ENCODE results near the gene F11.
"Not testable (repeated sequence)": the region's sequence is repeated elsewhere in the genome, so short reads cannot be mapped to it uniquely, and the experiment has no call there.

Gene F11

GRCh38 chr4:186298031-186298647 is 32.1 kb downstream of the F11 start:
- no peak for DNase-seq (ENCODE audit: low read depth in 2 of 2)

GRCh38 chr4:186299291-186299690 is 33.3 kb downstream of the F11 start:
- DNase-seq (ENCODE audit: low read depth in 2 of 2), result no peak

GRCh38 chr4:186300659-186301390 is 34.8 kb downstream of the F11 start:
- DNase-seq (ENCODE audit: low read depth in 2 of 2), result no peak

GRCh38 chr4:186304216-186304615 is 38.2 kb downstream of the F11 start:
- no peak for DNase-seq (ENCODE audit: low read depth in 2 of 2)

GRCh38 chr4:186304866-186305505 is 39.0 kb downstream of the F11 start:
- no peak for DNase-seq (ENCODE audit: low read depth in 2 of 2)

- DNase-seq (ENCODE audit: low read depth in 2 of 2), result no peak
These were observed 41.5 kb downstream of the F11 start for GRCh38 chr4:186307497-186307896.

- no peak for DNase-seq (ENCODE audit: low read depth in 2 of 2)
These were observed 41.9 kb downstream of the F11 start for GRCh38 chr4:186307916-186308315.

GRCh38 chr4:186318481-186318880 is 52.5 kb downstream of the F11 start:
- no peak for DNase-seq (ENCODE audit: low read depth in 2 of 2)

- not testable (repeated sequence) for DNase-seq (ENCODE audit: low read depth in 2 of 2)
These were observed 58.7 kb downstream of the F11 start for GRCh38 chr4:186324660-186325059.

GRCh38 chr4:186326391-186326790 is 60.4 kb downstream of the F11 start:
- no peak for DNase-seq (ENCODE audit: low read depth in 2 of 2)

GRCh38 chr4:186329372-186329771 is 63.4 kb downstream of the F11 start:
- DNase-seq (ENCODE audit: low read depth in 2 of 2), result no peak

GRCh38 chr4:186330368-186330767 is 64.4 kb downstream of the F11 start:
- DNase-seq (ENCODE audit: low read depth in 2 of 2), result no peak

GRCh38 chr4:186335793-186336192 is 69.8 kb downstream of the F11 start:
- DNase-seq (ENCODE audit: low read depth in 2 of 2), result no peak
